H9 (cell line): ENCODE data around the gene APBB2. TPM values are rescaled to one million over a fixed set of nuclear protein-coding genes. Genes with fewer than 3 reads are reported as not detected.

ENCODE experiments used
- DNase-seq: peaks from one replicate; pipeline ENCODE4 v3.0.0-alpha.2; 2017
- H2AFZ ChIP-seq: one replicate; pipeline ENCODE4 v1.6.1; 2013; ENCODE audit warnings: mild to moderate bottlenecking, low read length, control low read depth, moderate library complexity
- H2AK5ac ChIP-seq: 2 replicates; pipeline ENCODE4 v1.6.1; 2013; ENCODE audit warnings: low read length, control low read depth, mixed read lengths; ENCODE audit not compliant: insufficient read length
- H2BK120ac ChIP-seq: one replicate; pipeline ENCODE4 v1.6.1; 2013; ENCODE audit warnings: low read depth, mild to moderate bottlenecking, low read length, control low read depth, inconsistent platforms; ENCODE audit not compliant: poor library complexity, severe bottlenecking
- H2BK12ac ChIP-seq: 2 replicates; pipeline ENCODE4 v1.6.1; 2013; ENCODE audit warnings: low read length, control low read depth, mixed read lengths, low read depth; ENCODE audit not compliant: insufficient read length
- H2BK15ac ChIP-seq: 2 replicates; pipeline ENCODE4 v1.6.1; 2013; ENCODE audit warnings: low read depth, low read length, control low read depth
- H2BK20ac ChIP-seq: one replicate; pipeline ENCODE4 v1.6.1; 2013; ENCODE audit warnings: low read depth, mild to moderate bottlenecking, low read length, control low read depth, inconsistent platforms; ENCODE audit not compliant: poor library complexity, severe bottlenecking
- H2BK5ac ChIP-seq: 2 replicates; pipeline ENCODE4 v1.6.1; 2013; ENCODE audit warnings: low read length, control low read depth, mixed read lengths; ENCODE audit not compliant: insufficient read length
- H3K14ac ChIP-seq: 2 replicates; pipeline ENCODE4 v1.6.1; 2013; ENCODE audit warnings: low read length, control low read depth; ENCODE audit not compliant: insufficient read depth
- H3K18ac ChIP-seq: 2 replicates; pipeline ENCODE4 v1.6.1; 2013; ENCODE audit warnings: low read depth, mild to moderate bottlenecking, mixed read lengths, low read length, control low read depth; ENCODE audit not compliant: insufficient read length
- H3K23ac ChIP-seq: 2 replicates; pipeline ENCODE4 v1.6.1; 2013; ENCODE audit warnings: low read length, control low read depth, mixed read lengths, low read depth; ENCODE audit not compliant: insufficient read length
- H3K23me2 ChIP-seq: 2 replicates; pipeline ENCODE4 v1.6.1; 2013; ENCODE audit warnings: low read depth, mild to moderate bottlenecking, mixed read lengths, low read length, control low read depth; ENCODE audit not compliant: insufficient read length, poor library complexity, severe bottlenecking
- H3K27ac ChIP-seq: 2 replicates; pipeline ENCODE4 v1.5.1; 2013; ENCODE audit warnings: low read length, control low read depth, mixed read lengths, low read depth; ENCODE audit not compliant: insufficient read length
- H3K27me3 ChIP-seq: 2 replicates; pipeline ENCODE4 v1.6.1; 2013; ENCODE audit warnings: low read length, control low read depth, inconsistent platforms; ENCODE audit not compliant: insufficient read depth
- H3K4ac ChIP-seq: 2 replicates; pipeline ENCODE4 v1.6.1; 2013; ENCODE audit warnings: low read depth, mild to moderate bottlenecking, control low read depth, inconsistent platforms, low read length, moderate library complexity
- H3K4me1 ChIP-seq: 2 replicates; pipeline ENCODE4 v1.6.1; 2013; ENCODE audit warnings: low read length, control low read depth, inconsistent platforms; ENCODE audit not compliant: insufficient read depth
- H3K4me2 ChIP-seq: 2 replicates; pipeline ENCODE4 v1.6.1; 2013; ENCODE audit warnings: low read length, control low read depth, mixed read lengths; ENCODE audit not compliant: insufficient read length, insufficient read depth
- H3K56ac ChIP-seq: 2 replicates; pipeline ENCODE4 v1.6.1; 2013; ENCODE audit warnings: low read depth, mild to moderate bottlenecking, mixed read lengths, low read length, control low read depth; ENCODE audit not compliant: insufficient read length
- H3K79me1 ChIP-seq: 2 replicates; pipeline ENCODE4 v1.6.1; 2013; ENCODE audit warnings: low read depth, mild to moderate bottlenecking, moderate library complexity, low read length, control low read depth, inconsistent platforms; ENCODE audit not compliant: insufficient read depth, poor library complexity, severe bottlenecking
- H3K79me2 ChIP-seq: 2 replicates; pipeline ENCODE4 v1.6.1; 2013; ENCODE audit warnings: low read length, control low read depth, inconsistent platforms; ENCODE audit not compliant: insufficient read depth
- H3K9ac ChIP-seq: 2 replicates; pipeline ENCODE4 v1.6.1; 2013; ENCODE audit warnings: low read length, control low read depth, mixed read lengths; ENCODE audit not compliant: insufficient read length; ENCODE audit errors: extremely low read depth
- H3K9me3 ChIP-seq: one replicate; pipeline ENCODE4 v1.6.1; 2013; ENCODE audit warnings: low read depth, low read length, inconsistent platforms; ENCODE audit not compliant: control insufficient read depth
- H3T11ph ChIP-seq: one replicate; pipeline ENCODE4 v1.6.1; 2013; ENCODE audit warnings: mild to moderate bottlenecking, low read length, control low read depth, inconsistent platforms
- H4K20me1 ChIP-seq: one replicate; pipeline ENCODE4 v1.6.1; 2013; ENCODE audit not compliant: control insufficient read depth, insufficient read length, insufficient read depth
- H4K5ac ChIP-seq: 2 replicates; pipeline ENCODE4 v1.6.1; 2013; ENCODE audit warnings: low read depth, mild to moderate bottlenecking, mixed read lengths, low read length, control low read depth; ENCODE audit not compliant: insufficient read length
- H4K8ac ChIP-seq: replicated peaks from 2 replicates; pipeline ENCODE4 v1.6.1; 2013; ENCODE audit warnings: low read length, control low read depth, mixed read lengths, low read depth; ENCODE audit not compliant: insufficient read length
- H4K91ac ChIP-seq: 2 replicates; pipeline ENCODE4 v1.6.1; 2013; ENCODE audit warnings: low read depth, mild to moderate bottlenecking, moderate library complexity, mixed read lengths, low read length, control low read depth; ENCODE audit not compliant: insufficient read length
- H3K27ac Mint-ChIP-seq, 3 experiments: 2 replicates in 2 of 3; 3 replicates in 1 of 3; pipeline ENCODE4 v1.8.0; 2020 to 2021; ENCODE audit warnings: mixed read lengths in 3 of 3, mild to moderate bottlenecking in 1 of 3, moderate library complexity in 1 of 3
- H3K27me3 Mint-ChIP-seq: 2 replicates; pipeline ENCODE4 v1.8.0; 2021; ENCODE audit warnings: low read depth, mild to moderate bottlenecking, moderate library complexity, mixed read lengths
- H3K36me3 Mint-ChIP-seq, 3 experiments: 2 replicates in 2 of 3; 3 replicates in 1 of 3; pipeline ENCODE4 v1.8.0; 2020 to 2021; ENCODE audit warnings: low read depth in 3 of 3, mixed read lengths in 3 of 3; ENCODE audit not compliant: insufficient read depth in 1 of 3
- H3K4me1 Mint-ChIP-seq, 2 experiments: 2 replicates each; pipeline ENCODE4 v1.8.0; 2020; ENCODE audit warnings: mixed read lengths in 2 of 2
- H3K4me3 Mint-ChIP-seq, 2 experiments: 2 replicates in 1 of 2; 3 replicates in 1 of 2; pipeline ENCODE4 v1.8.0; 2020 to 2021; ENCODE audit warnings: mild to moderate bottlenecking in 2 of 2, mixed read lengths in 2 of 2, moderate library complexity in 1 of 2
- H3K9me3 Mint-ChIP-seq, 2 experiments: 2 replicates in 1 of 2; 3 replicates in 1 of 2; pipeline ENCODE4 v1.8.0; 2020; ENCODE audit warnings: mild to moderate bottlenecking in 2 of 2, mixed read lengths in 2 of 2, moderate library complexity in 1 of 2
- WGBS: extraction: QIAGEN DNeasy Blood & Tissue Kit; methylation state at CpG from one replicate; pipeline ENCODE4 v1.1.7; 2013; ENCODE audit warnings: missing lambda C conversion rate, low lambda C conversion rate, mixed read lengths; ENCODE audit not compliant: insufficient read length; ENCODE audit errors: extremely low coverage; 5-methylcytosine and 5-hydroxymethylcytosine counted together
- total RNA-seq: library from RNA; stranded (reverse); gene quantifications from 2 replicates; pipeline ENCODE4 v1.2.1, GENCODE V29; 2021
- TF ChIP-seq, protein P1 (sequence below): fragments of 200-600 bp; sonication (generic); conservative IDR thresholded peaks from 3 replicates; pipeline ENCODE4 v1.8.0; 2021; ENCODE audit warnings: antibody characterized with exemption, mild to moderate bottlenecking

The APBB2 gene
- total RNA-seq, 1 experiment from 2014 or later, result 39.6 TPM

DNA sequence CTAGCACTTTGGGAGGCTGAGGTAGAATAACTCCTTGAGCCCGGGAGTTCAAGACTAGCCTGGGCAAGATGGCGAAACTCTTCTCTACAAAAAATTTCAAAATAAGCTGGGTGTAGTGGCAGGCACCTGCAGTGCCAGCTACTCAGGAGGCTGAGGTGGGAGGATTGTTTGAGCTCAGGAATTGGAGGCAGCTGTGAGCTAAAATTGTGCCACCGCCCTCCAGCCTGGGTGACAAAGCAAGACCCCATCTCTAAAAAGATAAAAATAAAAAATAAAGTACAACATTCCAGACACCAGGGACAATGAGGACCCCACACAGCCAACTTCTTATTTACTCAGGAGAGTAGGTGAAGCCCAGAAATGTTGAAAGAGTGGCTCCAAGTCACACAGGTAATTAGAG, 53.0 kb downstream of the APBB2 start:
- no peak for DNase-seq
- Histone ChIP-seq H3K79me2 (no peaks in the 10 kb centered on the region), H3K4me2 (no peak overlapping the region)

More for the DNA sequence above, 53.0 kb downstream of the APBB2 start:
- Histone ChIP-seq H2BK5ac (no peak overlapping the region), H2BK12ac (no peak overlapping the region), H2BK20ac (no peak overlapping the region), H3K18ac (no peak overlapping the region), H2BK15ac (no peak overlapping the region), H3K4ac (no peak overlapping the region), H2AFZ (no peak overlapping the region), H3K23ac (no peak overlapping the region), H3T11ph (no peak overlapping the region), H4K20me1 (no peaks in the 10 kb centered on the region), H3K27ac (no peak overlapping the region), H4K8ac (no peak overlapping the region), H3K14ac (no peak overlapping the region), H3K23me2 (no peaks in the 10 kb centered on the region), H3K9ac (no peak overlapping the region), H2BK120ac (no peak overlapping the region), H3K4me1 (no peaks in the 10 kb centered on the region; the same call in 1 of the 2 replicates), H3K9me3 (no peaks in the 10 kb centered on the region), H4K5ac (no peak overlapping the region), H3K27me3 (no peaks in the 10 kb centered on the region), H3K56ac (no peak overlapping the region), H2AK5ac (no peak overlapping the region), H4K91ac (no peak overlapping the region), H3K79me1 (peaks cover 7% of the 10 kb centered on the region)
- Mint-ChIP-seq H3K36me3 (peaks cover 0 to 6% (median 3%) of the 10 kb centered on the region in 3 experiments; a peak in 3 of 7 replicates), H3K4me3 (no peak overlapping the region), H3K27ac (no peak overlapping the region), H3K9me3 (peaks cover 0 to 2% of the 10 kb centered on the region in 2 experiments; a peak in 1 of 5 replicates), H3K4me1 (peaks cover 13 to 19% of the 10 kb centered on the region in 2 experiments), H3K27me3 (no peaks in the 10 kb centered on the region)
- TF ChIP-seq, protein P1, sequence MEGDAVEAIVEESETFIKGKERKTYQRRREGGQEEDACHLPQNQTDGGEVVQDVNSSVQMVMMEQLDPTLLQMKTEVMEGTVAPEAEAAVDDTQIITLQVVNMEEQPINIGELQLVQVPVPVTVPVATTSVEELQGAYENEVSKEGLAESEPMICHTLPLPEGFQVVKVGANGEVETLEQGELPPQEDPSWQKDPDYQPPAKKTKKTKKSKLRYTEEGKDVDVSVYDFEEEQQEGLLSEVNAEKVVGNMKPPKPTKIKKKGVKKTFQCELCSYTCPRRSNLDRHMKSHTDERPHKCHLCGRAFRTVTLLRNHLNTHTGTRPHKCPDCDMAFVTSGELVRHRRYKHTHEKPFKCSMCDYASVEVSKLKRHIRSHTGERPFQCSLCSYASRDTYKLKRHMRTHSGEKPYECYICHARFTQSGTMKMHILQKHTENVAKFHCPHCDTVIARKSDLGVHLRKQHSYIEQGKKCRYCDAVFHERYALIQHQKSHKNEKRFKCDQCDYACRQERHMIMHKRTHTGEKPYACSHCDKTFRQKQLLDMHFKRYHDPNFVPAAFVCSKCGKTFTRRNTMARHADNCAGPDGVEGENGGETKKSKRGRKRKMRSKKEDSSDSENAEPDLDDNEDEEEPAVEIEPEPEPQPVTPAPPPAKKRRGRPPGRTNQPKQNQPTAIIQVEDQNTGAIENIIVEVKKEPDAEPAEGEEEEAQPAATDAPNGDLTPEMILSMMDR, result no peak
- no CpG with 5 or more reads among the region's 3 CpGs for WGBS
